CD4-positive, alpha-beta T cell (primary cell): ENCODE measurements around the gene PCDHA12. TPM values are rescaled to one million over a fixed set of nuclear protein-coding genes. Genes with fewer than 3 reads are reported as not detected.

Source experiments
- ATAC-seq: fragments of 200-7000 bp; cut with Tn5 transposase; one replicate; pipeline ENCODE4 v1.10.0; 2022; ENCODE audit warnings: mild to moderate bottlenecking; ENCODE audit not compliant: poor library complexity
- CTCF ChIA-PET: fragments of 350-600 bp; sonication (Branson Sonifier 250); formaldehyde crosslinking; loops from one replicate; lab custom pipeline; 2021; ENCODE audit warnings: antibody characterized with exemption, inconsistent platforms; lab: Charles Lee
- POLR2A ChIA-PET: fragments of 350-600 bp; sonication (Branson Sonifier 250); formaldehyde crosslinking; loops from one replicate; lab custom pipeline; 2021; ENCODE audit warnings: antibody characterized with exemption, inconsistent platforms; lab: Charles Lee
- DNase-seq, 14 experiments: peaks; one replicate each; pipeline ENCODE4 v3.0.0-alpha.2; 2013 to 2020; ENCODE audit warnings: mixed read lengths in 2 of 14
- H3K27ac ChIP-seq, 2 donors: one replicate each; pipeline versions ENCODE4 v1.5.1 to v1.7.0; 2013; ENCODE audit warnings: low read length in 2 of 2, low read depth in 1 of 2, mild to moderate bottlenecking in 1 of 2
- H3K27me3 ChIP-seq, 2 experiments: 1 replicate in 1 of 2; 2 replicates in 1 of 2; pipeline versions ENCODE4 v1.6.1 to v1.7.0; 2013; ENCODE audit warnings: low read length in 2 of 2, control low read depth in 1 of 2, mild to moderate bottlenecking in 1 of 2, moderate library complexity in 1 of 2; ENCODE audit not compliant: insufficient read depth in 2 of 2, control insufficient read depth in 1 of 2
- H3K36me3 ChIP-seq: one replicate; pipeline ENCODE4 v1.6.1; 2013; ENCODE audit warnings: low read length, control low read depth; ENCODE audit not compliant: insufficient read depth
- H3K4me1 ChIP-seq: one replicate; pipeline ENCODE4 v1.6.1; 2013; ENCODE audit warnings: low read length, control low read depth; ENCODE audit not compliant: insufficient read depth
- H3K4me3 ChIP-seq: one replicate; pipeline ENCODE4 v1.5.1; 2013; ENCODE audit warnings: mild to moderate bottlenecking, low read length, moderate library complexity
- H3K9me3 ChIP-seq, 2 experiments: 1 replicate in 1 of 2; 2 replicates in 1 of 2; pipeline versions ENCODE4 v1.6.1 to v1.7.0; 2013; ENCODE audit warnings: low read length in 2 of 2, mild to moderate bottlenecking in 2 of 2, control low read depth in 1 of 2, moderate library complexity in 1 of 2; ENCODE audit not compliant: control insufficient read depth in 1 of 2, insufficient read depth in 1 of 2
- H3K27ac Mint-ChIP-seq: one replicate; pipeline ENCODE4 v1.8.0; 2020; ENCODE audit warnings: mixed read lengths
- H3K27me3 Mint-ChIP-seq: one replicate; pipeline ENCODE4 v1.8.0; 2021; ENCODE audit warnings: mixed read lengths
- H3K36me3 Mint-ChIP-seq: one replicate; pipeline ENCODE4 v1.8.0; 2021; ENCODE audit warnings: low read depth, mixed read lengths
- H3K4me1 Mint-ChIP-seq: one replicate; pipeline ENCODE4 v1.8.0; 2021; ENCODE audit warnings: low read depth, mixed read lengths
- H3K4me3 Mint-ChIP-seq: one replicate; pipeline ENCODE4 v1.8.0; 2020; ENCODE audit warnings: mild to moderate bottlenecking, mixed read lengths
- H3K9me3 Mint-ChIP-seq: one replicate; pipeline ENCODE4 v1.8.0; 2020; ENCODE audit warnings: mixed read lengths
- intact Hi-C, 2 experiments: fragments of 100-400 bp; cut with DNase I in 1 of 2; cut with micrococcal nuclease in 1 of 2; formaldehyde crosslinking; loops; one replicate each; pipeline versions ENCODE4 v1.15.1 to v1.9.0; 2023 to 2025; cut with DNase I, micrococcal nuclease
- total RNA-seq, 174 experiments: library from RNA in 2 of 174; stranded (reverse) in 2 of 174; gene quantifications; one replicate each; pipeline ENCODE4 v1.2.3 and lab custom pipeline; 2021 to 2026
- TF ChIP-seq, protein P1 (sequence below): fragments of 200-600 bp; IDR thresholded peaks from one replicate; pipeline ENCODE4 v1.8.0; 2022; ENCODE audit warnings: antibody characterized with exemption, mild to moderate bottlenecking

The PCDHA12 gene
- total RNA-seq, 2 experiments from 2014 or later = not detected

GRCh38 chr5:140835622-140836510 lies 39.2 kb upstream of the PCDHA12 start:
- CTCF ChIA-PET = no interaction called here
- intact Hi-C loops = no loop called here
- peaks cover 19% of the 10 kb centered on the region for H3K9me3 Mint-ChIP-seq

GRCh38 chr5:140840978-140841962 lies 33.8 kb upstream of the PCDHA12 start, which contains the start of gene PCDHA8:
Gene PCDHA8, plus strand, starts transcription at chr5:140841187. Its CDS starts 135 bp downstream, at chr5:140841322.
- intact Hi-C loops = no loop called here
- peaks cover 5% of the 10 kb centered on the region for H3K36me3 Mint-ChIP-seq
- peaks cover 13% of the 10 kb centered on the region for H3K9me3 Mint-ChIP-seq
- ATAC-seq (no peak), DNase-seq (peak in 1 of 14 experiments; percentile 5)
- Histone ChIP-seq H3K4me1 (no peaks in the 10 kb centered on the region), H3K9me3 (peaks cover 14 to 31% of the 10 kb centered on the region in 2 experiments), H3K27me3 (peaks cover 12 to 18% of the 10 kb centered on the region in 2 experiments), H3K36me3 (no peaks in the 10 kb centered on the region), H3K4me3 (no peak within 1 kb of the TSS), H3K27ac (no peak within 1 kb of the TSS)
- H3K27ac Mint-ChIP-seq = no peak within 1 kb of the TSS
- H3K27me3 Mint-ChIP-seq = peaks cover 31% of the 10 kb centered on the region
- no peak within 1 kb of the TSS for H3K4me3 Mint-ChIP-seq
- H3K4me1 Mint-ChIP-seq = no peaks in the 10 kb centered on the region
- CTCF ChIA-PET = interaction anchor here (0.6 kb wide), 1 partner anchor 715 kb away, joined by 3 read pairs; no protein-coding TSS in a partner anchor
- POLR2A ChIA-PET = no interaction called here
- TF ChIP-seq, protein P1, sequence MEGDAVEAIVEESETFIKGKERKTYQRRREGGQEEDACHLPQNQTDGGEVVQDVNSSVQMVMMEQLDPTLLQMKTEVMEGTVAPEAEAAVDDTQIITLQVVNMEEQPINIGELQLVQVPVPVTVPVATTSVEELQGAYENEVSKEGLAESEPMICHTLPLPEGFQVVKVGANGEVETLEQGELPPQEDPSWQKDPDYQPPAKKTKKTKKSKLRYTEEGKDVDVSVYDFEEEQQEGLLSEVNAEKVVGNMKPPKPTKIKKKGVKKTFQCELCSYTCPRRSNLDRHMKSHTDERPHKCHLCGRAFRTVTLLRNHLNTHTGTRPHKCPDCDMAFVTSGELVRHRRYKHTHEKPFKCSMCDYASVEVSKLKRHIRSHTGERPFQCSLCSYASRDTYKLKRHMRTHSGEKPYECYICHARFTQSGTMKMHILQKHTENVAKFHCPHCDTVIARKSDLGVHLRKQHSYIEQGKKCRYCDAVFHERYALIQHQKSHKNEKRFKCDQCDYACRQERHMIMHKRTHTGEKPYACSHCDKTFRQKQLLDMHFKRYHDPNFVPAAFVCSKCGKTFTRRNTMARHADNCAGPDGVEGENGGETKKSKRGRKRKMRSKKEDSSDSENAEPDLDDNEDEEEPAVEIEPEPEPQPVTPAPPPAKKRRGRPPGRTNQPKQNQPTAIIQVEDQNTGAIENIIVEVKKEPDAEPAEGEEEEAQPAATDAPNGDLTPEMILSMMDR = no peak

More at GRCh38 chr5:140835622-140836510, 39.2 kb upstream of the PCDHA12 start:
- Mint-ChIP-seq H3K27ac (no peak overlapping the region), H3K36me3 (peaks cover 5% of the 10 kb centered on the region), H3K4me1 (no peaks in the 10 kb centered on the region), H3K27me3 (peaks cover 50% of the 10 kb centered on the region), H3K4me3 (no peak overlapping the region)
- H3K9me3 ChIP-seq = peaks cover 25 to 31% of the 10 kb centered on the region in 2 experiments
- no peak overlapping the region for H3K4me3 ChIP-seq
- no peak overlapping the region for H3K27ac ChIP-seq
- no peaks in the 10 kb centered on the region for H3K4me1 ChIP-seq
- POLR2A ChIA-PET = no interaction called here
- TF ChIP-seq, protein P1 = no peak
- ATAC-seq (no peak), DNase-seq (no peak)
- peaks cover 14 to 36% of the 10 kb centered on the region in 2 experiments for H3K27me3 ChIP-seq
- no peaks in the 10 kb centered on the region for H3K36me3 ChIP-seq
